HG03066 (cell line): ENCODE measurements around the gene NR3C2.
"Not testable (repeated sequence)": the region's sequence is repeated elsewhere in the genome, so short reads cannot be mapped to it uniquely, and the experiment has no call there.

Experiments used
- ATAC-seq: cut with Tn5 transposase; IDR thresholded peaks from one replicate; pipeline ENCODE4 v1.9.1; 2021; ENCODE audit warnings: low read depth; ENCODE audit not compliant: unreplicated experiment

Gene NR3C2

DNA sequence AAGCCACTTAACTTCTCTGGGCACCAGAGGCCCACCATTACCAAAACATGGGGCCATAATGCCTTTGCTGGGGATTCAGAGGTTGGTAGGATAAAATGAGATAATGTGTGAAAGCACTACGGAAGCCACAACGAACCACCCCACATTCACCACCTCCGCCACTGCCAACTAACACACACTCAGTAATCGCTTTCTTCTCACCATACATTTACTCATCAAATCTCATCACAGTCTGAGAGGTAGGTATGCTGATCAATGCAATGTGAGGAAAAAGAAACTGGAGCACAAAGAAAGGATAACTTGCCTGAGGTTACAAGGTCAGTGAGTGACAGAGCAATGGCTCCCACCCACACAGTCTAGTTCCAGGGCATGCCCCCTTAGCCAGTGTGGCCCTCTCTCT lies 257.3 kb downstream of the NR3C2 start:
- no peak for ATAC-seq

DNA sequence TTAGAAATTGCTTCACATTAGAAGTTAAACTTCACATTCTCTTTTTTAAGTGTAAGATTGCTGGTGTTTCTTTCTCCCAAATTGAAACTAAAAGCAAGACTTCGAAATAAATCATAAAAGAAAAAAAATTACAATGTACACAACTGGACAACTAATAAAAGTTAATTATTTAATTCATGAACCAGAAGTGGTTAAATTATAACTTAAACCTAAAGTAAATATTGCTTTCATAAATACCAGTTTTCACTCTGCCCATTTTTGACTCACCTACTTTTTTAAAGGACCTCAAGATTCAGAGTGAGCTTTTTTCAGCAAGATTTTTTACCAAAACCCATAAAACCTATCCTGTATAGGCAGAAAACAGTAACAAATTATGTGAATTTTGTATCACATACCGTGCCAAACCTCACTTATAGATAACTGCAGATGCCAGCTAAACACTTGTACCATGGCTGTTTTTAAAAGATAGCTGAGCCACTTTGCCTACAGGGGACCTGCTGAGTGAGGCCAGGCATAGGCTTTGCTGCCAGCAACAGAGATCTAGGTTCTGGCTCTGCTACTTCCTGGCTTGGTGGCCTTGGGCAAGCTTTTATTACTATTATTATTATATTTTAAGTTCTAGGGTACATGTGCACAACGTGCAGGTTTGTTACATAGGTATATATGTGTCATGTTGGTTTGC lies 259.8 kb downstream of the NR3C2 start:
- ATAC-seq, result no peak

DNA sequence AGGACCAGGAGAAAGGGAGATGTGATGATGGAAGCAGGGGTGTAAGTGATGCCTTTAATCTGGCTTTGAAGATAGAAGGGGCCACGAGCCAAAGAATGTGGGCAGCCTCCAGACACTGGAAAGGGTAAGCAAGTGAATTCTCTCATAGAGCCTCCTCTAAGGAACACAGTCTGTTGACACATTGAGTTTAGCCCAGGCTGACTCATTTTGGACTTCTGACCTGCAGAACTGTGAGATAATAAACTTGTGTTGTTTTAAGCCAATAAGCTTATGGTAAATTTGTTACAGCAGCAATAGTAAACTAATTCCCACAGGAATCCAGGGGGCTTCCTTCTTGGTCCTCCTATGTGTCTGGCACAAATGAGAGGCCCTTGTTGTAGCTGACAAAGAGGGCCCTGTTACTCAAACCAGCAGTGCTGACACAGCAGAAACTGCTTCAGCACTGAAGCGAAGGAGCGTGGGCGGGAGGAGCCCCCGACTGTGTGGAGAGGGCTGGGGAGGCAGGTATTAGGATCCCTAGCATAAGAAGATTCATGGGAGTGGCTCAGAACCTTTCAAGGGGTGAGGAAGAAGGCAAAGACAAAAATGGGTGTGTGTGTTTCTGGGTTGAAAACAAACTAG lies 268.7 kb downstream of the NR3C2 start:
- ATAC-seq, result no peak

DNA sequence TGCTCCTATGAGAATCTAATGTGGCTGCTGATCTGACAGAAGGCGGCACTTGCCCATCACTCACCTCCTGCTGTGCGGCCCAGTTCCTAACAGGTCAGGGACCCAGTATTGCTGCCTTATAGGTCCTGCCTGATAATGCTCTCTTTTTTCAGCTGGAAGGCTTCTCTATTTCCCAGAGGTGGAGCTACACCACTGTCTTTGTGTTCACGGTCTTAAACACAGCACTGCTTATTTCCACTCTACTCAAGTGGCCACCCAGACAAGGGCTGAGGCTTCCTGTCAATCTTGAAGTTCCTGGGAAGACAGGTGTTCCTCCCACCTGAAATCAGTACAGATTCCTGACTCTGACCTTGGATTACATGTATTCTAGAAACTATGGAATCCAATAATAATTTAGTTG lies 270.6 kb downstream of the NR3C2 start:
- ATAC-seq, result no peak

DNA sequence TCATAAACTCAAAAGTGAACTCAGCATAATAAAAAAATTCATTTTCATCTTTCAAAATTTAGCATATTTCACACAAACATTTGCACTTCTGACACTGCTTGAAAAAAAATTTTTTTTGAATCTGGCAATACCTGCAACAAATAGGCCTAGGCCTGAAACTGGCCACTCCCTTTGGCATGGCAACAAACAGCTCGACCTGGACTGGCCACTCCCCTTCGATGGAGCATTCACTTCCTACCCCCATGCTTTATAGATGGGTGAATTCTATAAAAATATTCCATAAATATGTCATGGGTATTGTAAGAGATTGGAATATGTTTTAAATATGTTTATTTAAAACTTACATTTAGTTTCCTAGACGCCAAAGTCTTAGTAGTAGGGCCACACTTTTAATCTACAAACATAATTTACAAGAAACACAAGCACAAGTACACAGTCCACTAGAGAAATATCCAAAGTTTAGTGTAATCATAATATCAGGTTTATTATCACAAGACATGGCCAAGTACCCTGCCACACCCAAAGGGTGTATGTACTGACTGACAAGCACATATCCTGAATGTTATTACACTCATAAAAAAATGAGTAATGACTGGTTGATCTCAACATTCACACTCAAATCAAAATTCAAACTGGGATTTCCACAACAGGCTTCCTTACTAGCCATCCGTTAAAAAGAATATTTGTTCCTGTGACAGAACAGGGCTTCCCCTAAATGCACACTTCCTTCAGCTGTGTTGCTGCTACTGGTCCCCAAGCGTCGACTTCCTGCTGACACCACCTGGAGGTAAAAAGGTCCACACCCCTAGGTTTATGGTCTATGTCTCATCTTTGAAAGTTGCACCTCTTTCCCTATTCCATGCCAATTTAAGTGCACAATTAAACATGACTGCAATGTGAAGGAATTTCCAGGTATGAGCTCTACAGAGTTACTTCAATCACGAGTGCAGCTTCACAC lies 271.5 kb downstream of the NR3C2 start:
- no peak for ATAC-seq

DNA sequence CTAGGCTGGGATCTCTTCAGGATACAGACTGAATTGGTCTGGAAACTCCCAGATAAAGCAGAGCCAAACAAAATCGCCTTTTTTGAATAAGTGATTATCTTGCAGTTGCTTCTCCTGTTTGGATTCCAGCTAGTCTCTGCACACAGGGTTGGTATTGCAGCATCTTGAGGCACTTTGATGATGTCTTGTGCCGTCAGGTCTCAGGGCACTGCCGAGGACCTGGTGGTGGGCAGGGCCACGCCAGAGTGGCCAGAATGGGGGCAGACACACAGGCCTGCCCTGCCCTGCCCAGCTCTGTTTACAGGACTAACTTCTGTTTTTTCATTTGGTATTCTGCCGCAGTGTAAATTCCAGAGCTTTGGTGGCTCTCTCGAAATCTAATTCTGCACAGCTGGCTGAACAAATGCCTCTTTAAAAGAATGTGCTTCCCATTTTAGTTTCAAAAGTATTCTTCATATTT lies 276.1 kb downstream of the NR3C2 start:
- ATAC-seq, result no peak

DNA sequence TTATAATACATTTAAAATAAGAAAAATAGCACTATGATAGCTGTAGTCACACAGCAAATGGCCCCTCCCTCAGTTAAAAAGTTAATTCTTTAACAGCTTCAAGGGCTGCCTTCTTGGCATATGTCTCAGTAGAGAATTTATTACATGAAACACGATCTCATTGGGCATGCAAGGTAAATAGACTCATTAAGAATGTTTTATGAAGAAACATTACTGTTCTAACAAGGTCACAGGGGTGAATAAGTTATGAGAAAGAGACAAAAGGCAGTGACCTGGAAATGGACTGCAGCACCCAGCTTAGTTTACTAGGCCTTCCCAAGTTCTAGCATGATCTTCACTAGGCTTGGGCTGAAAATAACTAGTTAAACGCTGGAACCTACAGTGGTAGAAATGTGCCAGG lies 277.7 kb downstream of the NR3C2 start:
- ATAC-seq, result no peak

DNA sequence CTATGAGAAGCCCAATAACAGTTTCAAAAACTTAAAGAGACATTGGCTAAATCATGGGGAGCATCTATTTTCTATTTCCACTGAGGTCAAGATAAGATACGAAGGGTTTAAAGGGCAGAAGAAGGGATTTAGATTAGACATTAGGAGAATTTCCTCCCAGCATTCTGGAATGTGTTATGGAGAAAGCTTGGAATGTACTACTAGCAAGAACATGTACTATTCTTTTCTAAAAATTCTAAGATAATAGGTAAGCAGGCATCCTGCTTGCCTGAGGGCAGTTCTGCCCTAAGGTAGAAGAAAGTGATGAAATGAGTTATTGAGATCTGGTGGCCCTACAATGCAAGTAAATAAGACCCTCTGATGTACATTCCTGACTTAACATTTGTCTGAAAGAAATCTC lies 279.2 kb downstream of the NR3C2 start:
- ATAC-seq, result no peak

DNA sequence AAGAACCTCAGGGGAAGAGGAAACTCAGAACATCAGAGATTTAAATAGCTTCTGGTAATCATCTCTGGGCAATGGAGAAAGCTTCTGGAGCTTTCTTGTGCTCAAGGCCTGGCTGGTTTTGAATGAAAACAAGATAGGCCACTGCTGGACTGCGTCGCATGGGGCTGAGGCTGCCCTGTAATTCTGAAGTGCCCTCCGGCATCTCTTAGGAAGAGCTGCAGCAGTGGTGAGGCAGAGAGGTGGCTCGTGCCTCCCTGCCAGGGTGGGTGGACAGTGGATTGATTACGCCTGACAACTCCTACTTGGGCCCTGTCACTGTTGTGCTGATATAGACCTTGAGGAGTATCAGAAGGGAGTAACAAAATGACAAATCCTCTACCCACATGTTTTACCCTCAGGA lies 279.7 kb downstream of the NR3C2 start:
- ATAC-seq, result no peak

DNA sequence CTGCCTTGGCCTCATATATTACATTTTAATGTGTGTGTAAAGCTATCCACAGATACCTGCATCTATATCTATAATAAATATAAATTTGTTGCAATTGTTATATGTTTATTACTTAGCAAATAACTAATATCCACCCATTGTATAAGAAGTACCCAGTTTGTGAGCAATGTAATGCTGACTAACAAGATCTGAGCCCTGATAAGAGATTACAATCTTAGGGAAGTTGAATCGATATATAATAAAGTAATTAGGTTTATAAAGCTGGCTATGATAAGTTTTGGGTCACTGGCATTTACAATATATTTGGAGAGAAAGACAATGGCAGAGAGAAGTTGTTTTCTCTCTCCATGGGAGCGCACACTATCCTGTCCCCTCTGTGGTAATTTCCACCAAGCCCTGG lies 280.6 kb downstream of the NR3C2 start:
- ATAC-seq, result no peak

DNA sequence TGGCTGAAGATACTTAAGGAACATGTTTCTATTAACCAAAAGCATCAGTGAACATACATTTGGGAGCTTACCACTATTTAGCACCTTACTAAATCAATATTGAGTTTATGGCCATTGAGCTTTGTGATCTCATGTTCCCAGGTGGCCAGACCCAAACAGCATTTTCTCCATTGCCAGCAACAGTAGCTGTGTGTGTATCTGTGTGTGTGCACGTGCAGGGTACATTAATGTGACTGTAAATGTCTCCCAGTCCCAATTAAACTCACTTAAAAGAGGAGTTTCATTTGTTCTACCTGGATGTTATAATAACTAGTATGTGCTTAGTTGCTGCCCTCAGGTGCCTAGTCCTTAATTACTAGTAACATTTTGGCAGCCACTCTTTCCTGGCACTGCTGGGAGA lies 282.4 kb downstream of the NR3C2 start:
- no peak for ATAC-seq

DNA sequence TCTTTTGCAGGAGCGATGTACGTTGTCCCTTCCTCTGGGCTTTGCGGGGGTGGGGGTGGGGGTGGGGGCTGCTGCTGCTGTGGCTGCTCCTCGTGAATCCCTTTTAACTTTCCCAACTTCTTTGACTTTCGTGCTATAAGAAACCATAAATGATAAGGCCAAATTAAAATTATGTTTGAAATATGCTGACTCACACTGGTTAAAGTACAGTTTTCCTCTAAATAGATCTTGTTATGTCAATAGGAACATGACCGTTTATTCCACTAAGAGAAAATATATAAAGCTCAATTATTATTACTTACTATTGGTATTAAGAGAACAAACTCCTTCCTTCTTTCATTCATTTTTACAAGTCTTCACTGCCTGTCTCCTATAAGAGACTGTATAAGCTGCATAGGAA lies 287.4 kb downstream of the NR3C2 start:
- ATAC-seq, result no peak

DNA sequence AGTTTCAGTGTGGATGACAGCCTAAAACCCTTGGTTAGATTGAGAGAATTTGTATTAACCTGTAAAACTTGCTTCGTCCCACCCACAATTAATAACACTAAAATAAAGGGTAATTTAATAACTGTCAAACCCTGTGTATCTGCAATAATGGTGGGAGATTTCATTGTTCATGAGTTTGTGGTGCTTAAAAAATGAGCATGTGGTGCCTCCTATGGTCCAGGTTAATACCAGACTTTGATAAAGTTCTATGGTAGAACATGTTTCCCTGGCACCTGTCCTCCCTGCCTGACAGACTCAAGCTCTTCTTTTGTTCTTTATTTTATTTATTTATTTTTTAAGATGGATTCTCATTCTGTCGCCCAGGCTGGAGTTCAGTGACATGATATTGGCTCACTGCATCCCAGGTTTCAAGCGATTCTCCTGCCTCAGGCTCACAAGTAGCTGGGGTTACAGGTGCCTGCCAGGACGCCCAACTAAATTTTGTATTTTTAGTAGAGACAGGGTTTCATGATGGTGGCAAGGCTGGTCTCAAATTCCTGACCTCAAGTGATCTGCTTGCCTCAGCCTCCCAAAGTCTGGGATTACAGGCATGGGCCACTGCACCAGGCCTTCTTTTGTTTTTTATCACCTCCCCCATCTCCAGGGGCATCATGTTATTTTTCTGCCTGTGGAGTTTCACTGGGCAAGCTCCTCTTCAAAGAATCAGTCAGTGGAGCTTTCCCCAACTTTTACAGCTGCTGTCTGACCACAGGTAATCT lies 289.2 kb downstream of the NR3C2 start:
- no peak for ATAC-seq

DNA sequence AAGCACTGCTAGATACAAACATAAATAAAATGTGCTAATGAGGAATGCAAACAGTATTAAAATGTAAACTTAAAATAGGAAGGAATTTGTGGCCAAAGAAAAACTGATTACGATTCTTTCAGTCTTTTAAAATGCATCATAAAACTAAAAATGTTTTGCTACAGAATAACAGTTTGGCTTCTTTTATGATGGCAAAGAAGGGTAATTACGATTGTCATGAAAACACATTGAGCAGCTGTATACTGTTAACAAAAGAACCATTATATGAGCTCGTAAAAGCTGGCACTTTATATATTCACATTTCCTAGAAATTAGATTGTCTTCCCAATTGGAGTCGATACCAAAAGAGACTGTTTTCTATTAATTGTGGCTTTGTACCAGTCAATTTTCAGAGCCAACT lies 290.4 kb downstream of the NR3C2 start:
- no peak for ATAC-seq

DNA sequence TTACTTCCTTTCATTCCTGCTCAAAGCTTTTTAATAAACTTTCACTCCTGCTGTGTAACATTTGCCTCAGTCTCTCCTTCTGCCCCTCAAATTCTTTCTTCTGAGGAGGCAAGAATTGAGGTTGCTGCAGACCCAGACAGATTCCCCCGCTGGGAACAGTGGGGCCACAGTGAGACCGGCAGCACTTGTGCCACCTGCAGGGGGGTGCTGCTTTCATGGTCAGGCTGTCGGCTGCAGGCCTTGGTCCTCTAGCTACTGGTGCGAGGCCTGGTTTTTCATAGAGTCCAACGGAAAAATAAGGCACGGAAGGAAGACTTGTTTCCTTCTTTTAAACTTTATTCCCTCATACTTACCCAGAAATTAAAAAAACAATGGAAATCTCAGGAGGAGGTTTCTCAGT lies 296.7 kb downstream of the NR3C2 start:
- ATAC-seq, result no peak

DNA sequence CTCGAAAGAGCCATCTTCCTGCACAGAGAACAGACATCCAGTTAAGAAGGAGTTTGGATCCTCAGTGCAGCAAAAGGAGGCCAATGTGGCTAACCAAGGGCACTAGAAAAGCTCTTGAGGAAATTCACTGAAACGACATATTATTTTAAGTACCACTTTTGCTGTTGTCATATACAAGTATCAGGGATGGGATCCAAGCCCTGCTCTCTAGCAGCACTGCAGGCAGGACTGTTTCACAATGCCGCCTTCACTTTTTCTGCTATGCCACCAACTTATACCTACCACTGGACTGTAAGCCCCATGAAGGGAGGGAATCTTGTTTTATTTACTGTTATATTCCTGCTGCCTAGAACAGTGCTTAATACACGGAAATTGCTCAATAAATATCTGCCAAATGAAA lies 299.0 kb downstream of the NR3C2 start:
- ATAC-seq, result no peak

DNA sequence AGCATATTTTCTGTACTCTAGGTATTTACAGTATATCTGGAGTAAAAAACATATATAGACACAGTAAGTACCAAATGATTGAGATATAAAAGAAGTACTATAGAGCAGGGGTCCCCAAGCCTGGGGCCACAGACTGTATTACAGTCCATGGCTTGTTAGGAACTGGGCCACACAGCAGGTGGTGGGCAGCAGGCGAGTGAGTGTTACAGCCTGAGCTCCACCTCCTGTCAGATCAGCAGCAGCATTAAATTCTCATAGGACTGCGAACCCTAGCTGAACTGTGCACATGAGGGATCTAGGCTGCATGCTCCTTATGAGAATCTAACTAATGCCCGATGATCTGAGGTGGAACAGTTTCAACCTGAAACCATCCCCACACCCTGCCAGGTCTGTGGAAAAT lies 300.7 kb downstream of the NR3C2 start:
- no peak for ATAC-seq

DNA sequence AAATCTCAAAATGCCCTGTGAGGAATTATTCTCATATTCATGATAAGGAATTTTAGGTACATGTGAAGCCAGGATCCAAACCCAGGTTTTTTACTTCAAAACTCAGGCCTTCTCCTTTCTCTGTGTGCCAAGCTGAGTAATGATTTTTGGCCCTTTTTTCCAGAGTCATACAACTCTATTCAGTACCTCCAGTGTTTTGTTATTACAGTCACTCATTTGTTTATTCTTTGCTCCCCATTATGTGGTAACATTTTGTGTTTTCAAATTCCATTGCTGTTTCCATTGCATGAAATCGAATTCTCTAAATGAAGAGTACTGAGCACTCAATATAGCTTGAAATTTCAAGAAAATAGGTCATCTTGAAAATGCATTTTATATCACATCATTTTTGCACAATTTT lies 315.4 kb downstream of the NR3C2 start:
- ATAC-seq, result no peak

DNA sequence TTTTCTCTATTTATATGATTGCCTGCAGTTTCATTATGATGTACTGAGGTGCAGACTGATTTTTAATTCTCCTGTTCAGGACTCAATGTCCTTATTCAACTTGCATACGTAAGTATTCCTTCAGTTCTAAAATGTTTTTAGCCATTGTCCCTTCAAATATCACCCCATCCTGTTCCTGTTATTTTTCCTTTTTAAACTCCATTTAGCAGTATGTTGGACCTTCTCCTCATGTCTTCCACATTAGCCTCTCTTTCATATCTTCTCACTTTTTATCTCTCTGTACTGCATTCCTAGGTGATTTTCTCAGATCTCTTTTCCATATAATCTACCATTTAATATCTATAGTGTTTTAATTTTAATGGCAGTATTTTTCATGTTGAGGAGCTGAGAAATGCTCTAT lies 317.7 kb downstream of the NR3C2 start:
- ATAC-seq, result no peak

DNA sequence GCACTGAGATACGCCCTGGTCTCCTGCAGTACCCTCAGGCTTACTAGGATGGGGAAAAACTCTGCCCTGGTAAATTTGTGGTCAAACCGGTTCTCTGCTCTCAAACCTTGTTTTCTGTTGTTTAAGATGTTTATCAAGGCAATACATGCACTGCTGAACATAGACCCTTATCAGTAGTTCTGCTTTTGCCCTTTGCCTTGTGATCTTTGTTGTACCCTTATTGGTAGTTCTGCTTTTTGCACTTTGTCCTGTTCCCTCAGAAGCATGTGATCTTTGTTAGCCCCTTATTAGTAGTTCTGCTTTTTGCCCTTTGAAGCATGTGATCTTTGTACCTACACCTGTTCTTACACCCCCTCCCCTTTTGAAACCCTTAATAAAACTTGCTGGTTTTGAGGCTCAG lies 319.1 kb downstream of the NR3C2 start:
- ATAC-seq, result not testable (repeated sequence)

DNA sequence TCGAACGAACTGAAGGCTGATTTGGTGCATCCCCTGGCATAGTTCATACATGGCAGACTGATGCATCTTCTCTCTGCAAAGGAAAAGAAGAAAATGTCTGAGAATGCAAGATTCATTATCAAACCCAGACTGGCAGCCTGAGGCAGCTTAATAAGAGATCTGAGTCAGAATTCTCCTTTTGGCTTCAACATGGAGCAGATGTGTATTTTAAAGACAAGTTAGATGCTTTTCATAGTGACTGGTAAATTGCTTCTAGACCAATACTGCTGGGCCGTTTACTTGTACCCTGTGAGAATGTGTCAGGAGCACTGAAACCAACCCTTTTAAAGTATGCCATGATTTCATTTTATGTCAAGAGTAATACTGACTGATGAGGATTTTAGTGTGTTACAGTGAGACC lies 322.0 kb downstream of the NR3C2 start:
- no peak for ATAC-seq
